Measurements from ENCODE around the gene SETBP1.

Gene SETBP1

GRCh38 chr18:44922968-44923367 is 242.3 kb downstream of the SETBP1 start:
- Histone ChIP-seq H3K4me1 (ENCODE audit: control insufficient read depth, insufficient read depth, low read length) (no peaks in the 10 kb centered on the region), H3K4me3 (ENCODE audit: low read depth, low read length) (no peak overlapping the region), H3K9ac (ENCODE audit: low read length) (no peak overlapping the region), H3K27ac (ENCODE audit: low read depth, low read length) (no peak overlapping the region), H3K36me3 (ENCODE audit: control insufficient read depth, insufficient read depth, low read length) (no peaks in the 10 kb centered on the region), H3K27me3 (ENCODE audit: control insufficient read depth, insufficient read depth, low read length) (no peaks in the 10 kb centered on the region), H3K9me3 (ENCODE audit: control insufficient read depth, insufficient read depth, low read depth, low read length) (no peaks in the 10 kb centered on the region)

- Histone ChIP-seq H3K4me3 (ENCODE audit: low read depth, low read length) (no peak overlapping the region), H3K9ac (ENCODE audit: low read length) (no peak overlapping the region), H3K9me3 (ENCODE audit: control insufficient read depth, insufficient read depth, low read depth, low read length) (no peaks in the 10 kb centered on the region), H3K27ac (ENCODE audit: low read depth, low read length) (no peak overlapping the region), H3K27me3 (ENCODE audit: control insufficient read depth, insufficient read depth, low read length) (no peaks in the 10 kb centered on the region), H3K36me3 (ENCODE audit: control insufficient read depth, insufficient read depth, low read length) (no peaks in the 10 kb centered on the region), H3K4me1 (ENCODE audit: control insufficient read depth, insufficient read depth, low read length) (no peaks in the 10 kb centered on the region)
Measured at GRCh38 chr18:44924785-44925499, 244.3 kb downstream of the SETBP1 start.

GRCh38 chr18:44927127-44927849 is 246.6 kb downstream of the SETBP1 start:
- Histone ChIP-seq H3K27me3 (ENCODE audit: control insufficient read depth, insufficient read depth, low read length) (no peaks in the 10 kb centered on the region), H3K36me3 (ENCODE audit: control insufficient read depth, insufficient read depth, low read length) (no peaks in the 10 kb centered on the region), H3K4me3 (ENCODE audit: low read depth, low read length) (no peak overlapping the region), H3K9me3 (ENCODE audit: control insufficient read depth, insufficient read depth, low read depth, low read length) (no peaks in the 10 kb centered on the region), H3K4me1 (ENCODE audit: control insufficient read depth, insufficient read depth, low read length) (no peaks in the 10 kb centered on the region), H3K27ac (ENCODE audit: low read depth, low read length) (no peak overlapping the region), H3K9ac (ENCODE audit: low read length) (no peak overlapping the region)

GRCh38 chr18:44934901-44935300 is 254.2 kb downstream of the SETBP1 start:
- no peak overlapping the region for H3K4me3 ChIP-seq (ENCODE audit: low read depth, low read length)
- no peaks in the 10 kb centered on the region for H3K27me3 ChIP-seq (ENCODE audit: control insufficient read depth, insufficient read depth, low read length)
- no peak overlapping the region for H3K27ac ChIP-seq (ENCODE audit: low read depth, low read length)
- peaks cover 7% of the 10 kb centered on the region; the same call in 1 of the 2 replicates for H3K4me1 ChIP-seq (ENCODE audit: control insufficient read depth, insufficient read depth, low read length)
- no peak overlapping the region for H3K9ac ChIP-seq (ENCODE audit: low read length)
- no peaks in the 10 kb centered on the region for H3K36me3 ChIP-seq (ENCODE audit: control insufficient read depth, insufficient read depth, low read length)
- peaks cover 16% of the 10 kb centered on the region for H3K9me3 ChIP-seq (ENCODE audit: control insufficient read depth, insufficient read depth, low read depth, low read length)

- Histone ChIP-seq H3K36me3 (ENCODE audit: control insufficient read depth, insufficient read depth, low read length) (no peaks in the 10 kb centered on the region), H3K9ac (ENCODE audit: low read length) (no peak overlapping the region), H3K4me3 (ENCODE audit: low read depth, low read length) (no peak overlapping the region), H3K9me3 (ENCODE audit: control insufficient read depth, insufficient read depth, low read depth, low read length) (peaks cover 16% of the 10 kb centered on the region), H3K4me1 (ENCODE audit: control insufficient read depth, insufficient read depth, low read length) (peaks cover 7% of the 10 kb centered on the region; the same call in 1 of the 2 replicates), H3K27me3 (ENCODE audit: control insufficient read depth, insufficient read depth, low read length) (no peaks in the 10 kb centered on the region), H3K27ac (ENCODE audit: low read depth, low read length) (no peak overlapping the region)
Measured at GRCh38 chr18:44935455-44935854, 254.8 kb downstream of the SETBP1 start.

GRCh38 chr18:44936485-44936884 is 255.8 kb downstream of the SETBP1 start:
- Histone ChIP-seq H3K36me3 (ENCODE audit: control insufficient read depth, insufficient read depth, low read length) (no peaks in the 10 kb centered on the region), H3K9ac (ENCODE audit: low read length) (no peak overlapping the region), H3K27me3 (ENCODE audit: control insufficient read depth, insufficient read depth, low read length) (no peaks in the 10 kb centered on the region), H3K27ac (ENCODE audit: low read depth, low read length) (no peak overlapping the region), H3K4me3 (ENCODE audit: low read depth, low read length) (no peak overlapping the region), H3K4me1 (ENCODE audit: control insufficient read depth, insufficient read depth, low read length) (peaks cover 7% of the 10 kb centered on the region; the same call in 1 of the 2 replicates), H3K9me3 (ENCODE audit: control insufficient read depth, insufficient read depth, low read depth, low read length) (peaks cover 16% of the 10 kb centered on the region)

- no peaks in the 10 kb centered on the region for H3K36me3 ChIP-seq (ENCODE audit: control insufficient read depth, insufficient read depth, low read length)
- H3K27ac ChIP-seq (ENCODE audit: low read depth, low read length) = no peak overlapping the region
- H3K9ac ChIP-seq (ENCODE audit: low read length) = no peak overlapping the region
- peaks cover 15% of the 10 kb centered on the region for H3K9me3 ChIP-seq (ENCODE audit: control insufficient read depth, insufficient read depth, low read depth, low read length)
- peaks cover 12% of the 10 kb centered on the region; the same call in 1 of the 2 replicates for H3K4me1 ChIP-seq (ENCODE audit: control insufficient read depth, insufficient read depth, low read length)
- no peak overlapping the region for H3K4me3 ChIP-seq (ENCODE audit: low read depth, low read length)
- no peaks in the 10 kb centered on the region for H3K27me3 ChIP-seq (ENCODE audit: control insufficient read depth, insufficient read depth, low read length)
Measured at GRCh38 chr18:44937960-44938719, 257.5 kb downstream of the SETBP1 start.

- Histone ChIP-seq H3K9me3 (ENCODE audit: control insufficient read depth, insufficient read depth, low read depth, low read length) (peaks cover 7% of the 10 kb centered on the region), H3K27ac (ENCODE audit: low read depth, low read length) (no peak overlapping the region), H3K36me3 (ENCODE audit: control insufficient read depth, insufficient read depth, low read length) (no peaks in the 10 kb centered on the region), H3K4me1 (ENCODE audit: control insufficient read depth, insufficient read depth, low read length) (peaks cover 16% of the 10 kb centered on the region; the same call in 1 of the 2 replicates), H3K27me3 (ENCODE audit: control insufficient read depth, insufficient read depth, low read length) (no peaks in the 10 kb centered on the region), H3K4me3 (ENCODE audit: low read depth, low read length) (no peak overlapping the region), H3K9ac (ENCODE audit: low read length) (no peak overlapping the region)
Measured at GRCh38 chr18:44938720-44939665, 258.3 kb downstream of the SETBP1 start.

GRCh38 chr18:44941516-44941915 is 260.8 kb downstream of the SETBP1 start:
- Histone ChIP-seq H3K9me3 (ENCODE audit: control insufficient read depth, insufficient read depth, low read depth, low read length) (no peaks in the 10 kb centered on the region), H3K4me3 (ENCODE audit: low read depth, low read length) (no peak overlapping the region), H3K27ac (ENCODE audit: low read depth, low read length) (no peak overlapping the region), H3K9ac (ENCODE audit: low read length) (no peak overlapping the region), H3K36me3 (ENCODE audit: control insufficient read depth, insufficient read depth, low read length) (no peaks in the 10 kb centered on the region), H3K4me1 (ENCODE audit: control insufficient read depth, insufficient read depth, low read length) (peaks cover 31% of the 10 kb centered on the region), H3K27me3 (ENCODE audit: control insufficient read depth, insufficient read depth, low read length) (no peaks in the 10 kb centered on the region)

- H3K9me3 ChIP-seq (ENCODE audit: control insufficient read depth, insufficient read depth, low read depth, low read length) = no peaks in the 10 kb centered on the region
- no peak overlapping the region for H3K9ac ChIP-seq (ENCODE audit: low read length)
- peaks cover 31% of the 10 kb centered on the region for H3K4me1 ChIP-seq (ENCODE audit: control insufficient read depth, insufficient read depth, low read length)
- H3K27me3 ChIP-seq (ENCODE audit: control insufficient read depth, insufficient read depth, low read length) = no peaks in the 10 kb centered on the region
- no peaks in the 10 kb centered on the region for H3K36me3 ChIP-seq (ENCODE audit: control insufficient read depth, insufficient read depth, low read length)
- H3K27ac ChIP-seq (ENCODE audit: low read depth, low read length) = no peak overlapping the region
- no peak overlapping the region for H3K4me3 ChIP-seq (ENCODE audit: low read depth, low read length)
Measured at GRCh38 chr18:44942073-44942472, 261.4 kb downstream of the SETBP1 start.

Data from HUES6 (cell line).